HepG2 (cell line): Measurements from ENCODE around the gene NUBPL. TPM values are rescaled to one million over a fixed set of nuclear protein-coding genes. Genes with fewer than 3 reads are reported as not detected.

Experiments
- ATAC-seq: fragments of 200-7000 bp; cut with Tn5 transposase; 3 replicates; pipeline ENCODE4 v1.9.1; 2020; ENCODE audit warnings: mild to moderate bottlenecking, moderate library complexity
- BruUV-seq: library from RNA; stranded (reverse); fragments of 400-500 nt; replicated peaks from 2 replicates; lab custom pipeline; 2021; lab: Mats Ljungman, UMichigan
- CTCF ChIA-PET: fragments of 300-600 bp; formaldehyde crosslinking; extraction: SDS; loops from one replicate; lab custom pipeline; 2021; ENCODE audit warnings: low total read pairs, inconsistent platforms, low intra/inter-chr PET ratio; lab: Yijun Ruan, JAX
- POLR2A ChIA-PET: fragments of 350-600 bp; sonication (Branson Sonifier 250); formaldehyde crosslinking; loops from one replicate; lab custom pipeline; 2020; ENCODE audit warnings: antibody characterized with exemption, inconsistent platforms; lab: Yijun Ruan, JAX
- DNase-seq: peaks from one replicate; pipeline ENCODE4 v3.0.0-alpha.2; 2015; ENCODE audit warnings: low spot score
- FAIRE-seq: peaks from 3 replicates; lab custom pipeline; 2011; peaks lifted over from hg19 to GRCh38; lab: Jason Lieb, UNC
- H2AFZ ChIP-seq: one replicate; pipeline ENCODE4 v1.6.1; 2011; ENCODE audit warnings: low read length, inconsistent platforms
- H3K27ac ChIP-seq: fragments of 300-600 bp; 3 replicates; pipeline ENCODE4 v1.8.0; 2011; ENCODE audit warnings: mixed run types, mild to moderate bottlenecking, mixed read lengths, low read length, inconsistent platforms; ENCODE audit not compliant: insufficient read depth; ENCODE audit errors: extremely low read length
- H3K27me3 ChIP-seq, 2 experiments: fragments of 200-600 bp in 1 of 2; 2 replicates in 1 of 2; 3 replicates in 1 of 2; pipeline versions ENCODE4 v1.6.0 to v1.8.0; 2011; ENCODE audit warnings: low read length in 2 of 2, mild to moderate bottlenecking in 2 of 2, moderate library complexity in 2 of 2, inconsistent platforms in 1 of 2; ENCODE audit not compliant: insufficient read depth in 2 of 2, control insufficient read depth in 1 of 2
- H3K36me3 ChIP-seq, 2 experiments: fragments of 200-600 bp in 1 of 2; replicated peaks in 1 of 2; 2 replicates in 1 of 2; 3 replicates in 1 of 2; pipeline versions ENCODE4 v1.5.1 to v1.8.0; 2011; ENCODE audit warnings: low read length in 2 of 2, inconsistent platforms in 1 of 2; ENCODE audit not compliant: insufficient read depth in 2 of 2, control insufficient read depth in 1 of 2
- H3K4me1 ChIP-seq: 2 replicates; pipeline ENCODE4 v1.5.1; 2012; ENCODE audit warnings: low read length, inconsistent platforms; ENCODE audit not compliant: insufficient read depth
- H3K4me2 ChIP-seq: 2 replicates; pipeline ENCODE4 v1.6.0; 2011; ENCODE audit warnings: low read depth, low read length, inconsistent platforms
- H3K4me3 ChIP-seq, 3 experiments: fragments of 200-600 bp in 1 of 3; sonication (generic), shearing (Covaris generic) in 1 of 3; replicated peaks in 1 of 3; 2 replicates each; pipeline ENCODE4 v1.5.1; 2011 to 2016; ENCODE audit warnings: low read length in 3 of 3, inconsistent platforms in 2 of 3, low read depth in 2 of 3, mild to moderate bottlenecking in 2 of 3, control low read depth in 1 of 3, mixed read lengths in 1 of 3; ENCODE audit not compliant: insufficient read depth in 1 of 3
- H3K79me2 ChIP-seq: one replicate; pipeline ENCODE4 v1.6.1; 2011; ENCODE audit warnings: low read length, inconsistent platforms; ENCODE audit not compliant: insufficient read depth
- H3K9ac ChIP-seq: 2 replicates; pipeline ENCODE4 v1.6.0; 2011; ENCODE audit warnings: mild to moderate bottlenecking, low read depth, low read length, inconsistent platforms; ENCODE audit not compliant: insufficient read depth
- H3K9me3 ChIP-seq: 2 replicates; pipeline ENCODE4 v1.5.1; 2012; ENCODE audit warnings: mild to moderate bottlenecking, low read length
- H4K20me1 ChIP-seq: 2 replicates; pipeline ENCODE4 v1.6.0; 2011; ENCODE audit warnings: inconsistent platforms, mild to moderate bottlenecking, low read length, moderate library complexity; ENCODE audit not compliant: insufficient read depth
- CENPX ChIP-seq: sonication (generic); formaldehyde crosslinking; IDR thresholded peaks from 2 replicates; pipeline ENCODE4 v1.9.0; 2021; ENCODE audit warnings: mild to moderate bottlenecking, missing genetic modification reagents, moderate library complexity
- FOXO4 ChIP-seq: sonication (generic); formaldehyde crosslinking; conservative IDR thresholded peaks from 2 replicates; pipeline ENCODE4 v1.8.1; 2023; ENCODE audit warnings: missing genetic modification reagents
- JUNB ChIP-seq: sonication (generic); formaldehyde crosslinking; IDR thresholded peaks from 2 replicates; pipeline ENCODE4 v1.8.0; 2022; ENCODE audit warnings: missing genetic modification reagents, mild to moderate bottlenecking, borderline replicate concordance
- MBNL3 ChIP-seq: fragments of 250-450 bp; sonication (Bioruptor Pico); conservative IDR thresholded peaks from 2 replicates; pipeline ENCODE4 v1.8.0; 2022; ENCODE audit warnings: mild to moderate bottlenecking, inconsistent platforms
- NFKB2 ChIP-seq: sonication (generic); formaldehyde crosslinking; IDR thresholded peaks from 2 replicates; pipeline ENCODE4 v1.4.0; 2020; ENCODE audit warnings: missing genetic modification reagents, borderline replicate concordance
- PAF1 ChIP-seq: IDR thresholded peaks from 2 replicates; pipeline ENCODE4 v1.6.1; 2016; ENCODE audit warnings: missing genetic modification reagents, missing compliant biosample characterization
- PPARG ChIP-seq: conservative IDR thresholded peaks from 2 replicates; pipeline ENCODE4 v1.6.1; 2016; ENCODE audit warnings: missing biosample characterization, missing genetic modification reagents
- SRSF1 ChIP-seq: fragments of 200-400 bp; formaldehyde crosslinking; optimal IDR thresholded peaks from 2 replicates; pipeline ENCODE3; 2017; ENCODE audit warnings: mild to moderate bottlenecking, low read depth, low read length, moderate library complexity
- TBP ChIP-seq: sonication (generic); formaldehyde crosslinking; IDR thresholded peaks from 2 replicates; pipeline ENCODE4 v1.5.0; 2020; ENCODE audit warnings: missing genetic modification reagents
- ZNF552 ChIP-seq: sonication (generic); formaldehyde crosslinking; IDR thresholded peaks from 2 replicates; pipeline ENCODE4 v1.9.0; 2022; ENCODE audit warnings: missing genetic modification reagents, mild to moderate bottlenecking, borderline replicate concordance
- ZZZ3 ChIP-seq: sonication (generic); formaldehyde crosslinking; IDR thresholded peaks from 2 replicates; pipeline ENCODE4 v1.4.0; 2020; ENCODE audit warnings: missing genetic modification reagents, mild to moderate bottlenecking, borderline replicate concordance
- WGBS: methylation state at CpG from one replicate; pipeline ENCODE4 v1.1.6; 2017; ENCODE audit warnings: low lambda C conversion rate; 5-methylcytosine and 5-hydroxymethylcytosine counted together
- in situ Hi-C: cut with HindIII; loops from 2 replicates; pipeline ENCODE4 v1.10.0; 2017; ENCODE audit warnings: low pct_unique_long_range_greater_than_20kb; ENCODE audit not compliant: extremely low pct_ligation_motif_present
- intact Hi-C: fragments of 100-400 bp; cut with micrococcal nuclease; formaldehyde crosslinking; loops from one replicate; pipeline ENCODE4 v1.10.0; 2022; ENCODE audit not compliant: unreplicated experiment
- polyA plus RNA-seq, 8 experiments: library from polyadenylated mRNA; depleted of rRNA in 3 of 8; stranded (reverse) in 7 of 8; unstranded in 1 of 8; fragments of >200 nt; fragmentation: Illumina TruSeq in 4 of 8; extraction: Trizol in 4 of 8; gene quantifications; 2 replicates each; pipeline versions ENCODE4 v1.2.1 to v1.2.3, GENCODE V29; 2011 to 2016; ENCODE audit warnings: low read depth in 4 of 8, missing spikeins in 1 of 8, mixed read lengths in 1 of 8; ENCODE audit not compliant: insufficient read depth in 1 of 8
- total RNA-seq, 5 experiments: library from RNA; depleted of rRNA; stranded (reverse); fragments of >200 nt; fragmentation: Illumina TruSeq; extraction: Trizol; gene quantifications; 2 replicates each; pipeline ENCODE4 v1.2.3, GENCODE V29; 2016; ENCODE audit warnings: low read depth in 1 of 5
- TF ChIP-seq, protein P1 (sequence below): IDR thresholded peaks from 2 replicates; pipeline ENCODE4 v1.4.0; 2020; ENCODE audit warnings: mild to moderate bottlenecking, missing genetic modification reagents

The NUBPL gene
- total and polyA plus RNA-seq, 2 of the 13 experiments (the other 11 are each of a cell fraction or from before 2014, with no cell fraction given): 21.3 to 44.1 TPM

- TF ChIP-seq, protein P1, sequence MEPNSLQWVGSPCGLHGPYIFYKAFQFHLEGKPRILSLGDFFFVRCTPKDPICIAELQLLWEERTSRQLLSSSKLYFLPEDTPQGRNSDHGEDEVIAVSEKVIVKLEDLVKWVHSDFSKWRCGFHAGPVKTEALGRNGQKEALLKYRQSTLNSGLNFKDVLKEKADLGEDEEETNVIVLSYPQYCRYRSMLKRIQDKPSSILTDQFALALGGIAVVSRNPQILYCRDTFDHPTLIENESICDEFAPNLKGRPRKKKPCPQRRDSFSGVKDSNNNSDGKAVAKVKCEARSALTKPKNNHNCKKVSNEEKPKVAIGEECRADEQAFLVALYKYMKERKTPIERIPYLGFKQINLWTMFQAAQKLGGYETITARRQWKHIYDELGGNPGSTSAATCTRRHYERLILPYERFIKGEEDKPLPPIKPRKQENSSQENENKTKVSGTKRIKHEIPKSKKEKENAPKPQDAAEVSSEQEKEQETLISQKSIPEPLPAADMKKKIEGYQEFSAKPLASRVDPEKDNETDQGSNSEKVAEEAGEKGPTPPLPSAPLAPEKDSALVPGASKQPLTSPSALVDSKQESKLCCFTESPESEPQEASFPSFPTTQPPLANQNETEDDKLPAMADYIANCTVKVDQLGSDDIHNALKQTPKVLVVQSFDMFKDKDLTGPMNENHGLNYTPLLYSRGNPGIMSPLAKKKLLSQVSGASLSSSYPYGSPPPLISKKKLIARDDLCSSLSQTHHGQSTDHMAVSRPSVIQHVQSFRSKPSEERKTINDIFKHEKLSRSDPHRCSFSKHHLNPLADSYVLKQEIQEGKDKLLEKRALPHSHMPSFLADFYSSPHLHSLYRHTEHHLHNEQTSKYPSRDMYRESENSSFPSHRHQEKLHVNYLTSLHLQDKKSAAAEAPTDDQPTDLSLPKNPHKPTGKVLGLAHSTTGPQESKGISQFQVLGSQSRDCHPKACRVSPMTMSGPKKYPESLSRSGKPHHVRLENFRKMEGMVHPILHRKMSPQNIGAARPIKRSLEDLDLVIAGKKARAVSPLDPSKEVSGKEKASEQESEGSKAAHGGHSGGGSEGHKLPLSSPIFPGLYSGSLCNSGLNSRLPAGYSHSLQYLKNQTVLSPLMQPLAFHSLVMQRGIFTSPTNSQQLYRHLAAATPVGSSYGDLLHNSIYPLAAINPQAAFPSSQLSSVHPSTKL (CRISPR knock-in tag): 0 out of 2 replicates have a peak, but pooled peaks have one; percentile 24
- TF ChIP-seq FOXO4 (CRISPR knock-in tag) (no peak), PAF1 (no peak), ZNF552 (no peak), NFKB2 (CRISPR knock-in tag) (no peak), CENPX (CRISPR knock-in tag) (no peak), SRSF1 (no peak), JUNB (CRISPR knock-in tag) (no peak)
- TF ChIP-seq, all 625 proteins: peak for 2
Observed at GRCh38 chr14:31834616-31835015, 273.4 kb downstream of the NUBPL start (continued).

DNA sequence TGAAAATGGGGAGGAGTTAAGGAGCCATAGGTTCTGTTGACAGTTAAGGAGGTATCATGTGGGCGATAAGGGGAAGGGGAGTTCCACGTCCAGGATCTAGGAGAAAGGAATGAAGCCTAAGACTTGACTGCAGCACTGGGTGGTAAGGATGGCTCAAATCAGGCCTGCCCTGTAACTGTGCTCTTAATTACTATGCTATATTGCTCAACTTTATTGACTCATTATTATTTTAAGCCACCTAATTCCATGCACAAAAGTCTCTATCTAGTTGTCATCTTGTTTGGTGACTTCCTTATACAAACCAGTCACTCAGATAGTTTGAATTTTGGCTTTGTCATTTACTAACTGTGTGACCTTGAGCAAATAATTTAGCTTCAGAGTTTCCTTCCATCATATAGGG lies 273.8 kb downstream of the NUBPL start:
- Histone ChIP-seq H3K79me2 (no peaks in the 10 kb centered on the region), H4K20me1 (no peaks in the 10 kb centered on the region), H2AFZ (no peak overlapping the region), H3K9me3 (no peaks in the 10 kb centered on the region), H3K27ac (no peak overlapping the region), H3K4me3 (no peak overlapping the region), H3K36me3 (no peaks in the 10 kb centered on the region), H3K4me1 (no peaks in the 10 kb centered on the region), H3K9ac (no peak overlapping the region), H3K4me2 (no peak overlapping the region), H3K27me3 (no peaks in the 10 kb centered on the region)
- 94% methylated on average over 2 of the region's 2 CpGs for WGBS
- DNase-seq: no peak
- TF ChIP-seq MBNL3 (CRISPR knock-in tag) (no peak), TBP (CRISPR knock-in tag) (no peak), ZZZ3 (no peak), PPARG (CRISPR knock-in tag) (no peak)
- no TSS peak for BruUV-seq
- in situ Hi-C loops (no loop called here), intact Hi-C loops (no loop called here)
- FAIRE-seq: no peak
- ChIA-PET CTCF (no interaction called here), POLR2A (no interaction called here)
- ATAC-seq: no peak; the same call in 2 of the 3 replicates
